ENCODE data around the gene ACOX2.

GRCh38 chr3:58557491-58557890, 20.5 kb upstream of the ACOX2 start:
- TF ChIP-seq POLR2A (IDR thresholded peaks at IDR 0.05): no peak
- no peak for TF ChIP-seq CTCF (IDR thresholded peaks at IDR 0.05)

Measured in prostate gland (tissue), 2 donors.